Stimulated activated naive B cell treated with anti-CD40 and anti-IgM and Interleukin-4, amounts not matched to agents 10 μg/mL and 1 μg/mL and 100 μg/mL, for 72 hours (primary cell): ENCODE results near the gene KRTAP23-1.

Experiments
- ATAC-seq, 2 donors: fragments of 150-1000 bp; cut with Tn5 transposase; replicated peaks; 2 replicates each; pipeline ENCODE4 v1.10.0; 2021; ENCODE audit warnings: moderate library complexity in 1 of 2
- DNase-seq: peaks from one replicate; pipeline ENCODE4 v3.0.0; 2021
- H3K27ac Mint-ChIP-seq: one replicate; pipeline ENCODE4 v1.8.0; 2022; ENCODE audit warnings: mild to moderate bottlenecking, mixed read lengths
- H3K27me3 Mint-ChIP-seq, 2 donors: one replicate each; pipeline ENCODE4 v1.8.0; 2022; ENCODE audit warnings: mixed read lengths in 2 of 2
- H3K36me3 Mint-ChIP-seq, 2 donors: one replicate each; pipeline ENCODE4 v1.8.0; 2022; ENCODE audit warnings: mixed read lengths in 2 of 2, mild to moderate bottlenecking in 1 of 2
- H3K4me1 Mint-ChIP-seq, 2 donors: one replicate each; pipeline ENCODE4 v1.8.0; 2022; ENCODE audit warnings: mixed read lengths in 2 of 2, mild to moderate bottlenecking in 1 of 2
- H3K4me3 Mint-ChIP-seq, 2 donors: one replicate each; pipeline ENCODE4 v1.8.0; 2022; ENCODE audit warnings: mild to moderate bottlenecking in 2 of 2, mixed read lengths in 2 of 2, moderate library complexity in 1 of 2
- H3K9me3 Mint-ChIP-seq, 2 donors: one replicate each; pipeline ENCODE4 v1.8.0; 2022; ENCODE audit warnings: mixed read lengths in 2 of 2, mild to moderate bottlenecking in 1 of 2

Gene KRTAP23-1

DNA sequence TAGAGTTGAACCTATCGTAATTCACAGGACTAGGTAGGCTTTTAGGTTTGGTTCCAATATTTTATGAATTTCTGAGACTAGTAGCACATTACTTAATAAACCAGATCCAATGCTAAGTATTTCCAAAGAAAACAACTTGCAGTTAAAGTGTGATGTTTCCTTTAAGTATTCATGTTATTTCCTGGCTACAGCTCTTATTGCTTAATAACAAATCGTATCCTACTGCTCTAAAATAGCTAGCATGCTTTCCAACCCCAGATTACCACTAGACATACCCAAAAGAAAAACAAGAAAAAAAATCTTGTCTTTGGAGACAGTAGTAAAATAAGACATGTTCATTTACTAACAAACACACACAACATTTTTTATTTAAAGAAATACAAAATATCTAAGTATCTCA is 11.8 kb downstream of the KRTAP23-1 start:
- no peak overlapping the region for H3K27ac Mint-ChIP-seq
- no peak for DNase-seq
- no peak overlapping the region for H3K4me3 Mint-ChIP-seq
- H3K27me3 Mint-ChIP-seq = no peaks in the 10 kb centered on the region
- ATAC-seq = no peak
- H3K36me3 Mint-ChIP-seq = no peaks in the 10 kb centered on the region
- no peaks in the 10 kb centered on the region for H3K9me3 Mint-ChIP-seq
- no peaks in the 10 kb centered on the region for H3K4me1 Mint-ChIP-seq

DNA sequence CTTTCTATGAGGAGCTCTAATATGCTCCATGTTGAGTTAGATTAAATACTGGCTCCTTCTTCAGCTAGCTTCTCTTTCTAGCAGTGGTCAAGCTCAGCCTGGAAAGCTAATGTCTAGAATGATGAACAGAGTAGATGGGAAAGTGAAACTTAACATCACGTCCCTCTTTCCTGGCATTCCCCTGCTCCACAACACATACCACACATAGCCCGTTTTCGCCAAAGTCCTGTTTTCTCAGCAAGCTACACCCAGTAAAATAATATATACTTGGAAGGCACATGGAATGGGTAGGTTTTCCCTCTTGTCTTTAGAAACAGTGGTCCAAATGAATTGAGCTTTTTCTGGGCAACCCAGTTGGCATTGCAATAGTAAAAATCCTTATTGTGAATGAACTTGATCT is 14.7 kb downstream of the KRTAP23-1 start:
- Mint-ChIP-seq H3K4me1 (no peaks in the 10 kb centered on the region), H3K9me3 (no peaks in the 10 kb centered on the region), H3K27me3 (no peaks in the 10 kb centered on the region), H3K4me3 (no peak overlapping the region), H3K27ac (no peak overlapping the region), H3K36me3 (no peaks in the 10 kb centered on the region)
- ATAC-seq (no peak), DNase-seq (no peak)

DNA sequence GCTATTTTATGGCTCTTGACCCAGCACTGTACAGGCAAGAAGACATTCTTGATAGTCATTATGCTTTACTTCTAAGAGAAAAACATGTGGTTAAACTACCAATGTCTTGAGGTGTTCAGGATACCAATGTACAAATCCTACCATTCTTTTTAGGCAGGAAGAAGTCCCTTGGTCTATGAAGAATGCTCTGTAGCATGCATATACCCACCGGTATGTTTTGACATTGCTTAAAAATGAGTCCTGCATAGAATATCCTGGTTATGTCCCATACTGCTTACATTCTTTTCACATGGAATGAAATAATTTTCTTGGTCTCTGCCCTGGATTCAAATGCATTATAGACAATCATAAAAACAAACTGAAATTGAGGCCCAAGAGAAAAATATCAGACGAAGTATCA is 15.7 kb downstream of the KRTAP23-1 start:
- Mint-ChIP-seq H3K36me3 (no peaks in the 10 kb centered on the region), H3K4me1 (no peaks in the 10 kb centered on the region), H3K27me3 (no peaks in the 10 kb centered on the region), H3K4me3 (no peak overlapping the region), H3K9me3 (no peaks in the 10 kb centered on the region), H3K27ac (no peak overlapping the region)
- DNase-seq (no peak), ATAC-seq (no peak)

DNA sequence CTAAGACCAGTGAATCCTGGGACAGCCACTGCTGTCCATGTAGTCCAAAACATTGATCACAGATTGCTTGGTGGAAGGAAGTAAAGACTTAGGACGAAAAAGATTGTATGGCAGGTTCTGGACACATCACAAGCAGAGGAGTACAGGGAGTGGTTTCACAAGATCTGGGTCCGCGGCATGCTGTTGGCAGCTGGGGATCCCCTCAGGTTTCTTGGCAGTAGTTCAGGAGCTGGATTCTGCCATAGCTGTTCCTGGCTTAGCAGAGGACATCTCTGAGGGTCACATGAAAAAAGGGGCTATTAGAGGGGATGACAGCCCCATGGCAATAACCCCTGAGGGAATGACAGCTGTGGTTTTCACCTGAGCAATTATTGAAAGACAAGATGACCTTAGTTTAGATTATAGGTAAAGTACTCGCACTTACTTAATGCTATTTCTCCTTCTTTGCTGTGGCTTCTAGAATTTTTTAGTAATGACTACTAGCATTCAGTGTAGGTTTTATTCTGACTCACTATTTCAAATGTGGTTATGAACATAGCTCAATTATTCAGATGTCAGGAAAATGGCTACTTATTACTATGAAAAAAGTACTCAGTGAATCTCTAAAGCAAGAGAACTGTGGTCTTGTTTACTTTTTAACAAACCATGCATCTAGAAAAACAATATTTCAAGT is 19.1 kb downstream of the KRTAP23-1 start:
- Mint-ChIP-seq H3K4me1 (no peaks in the 10 kb centered on the region), H3K27me3 (no peaks in the 10 kb centered on the region), H3K9me3 (peaks cover 7 to 8% of the 10 kb centered on the region in 2 donors), H3K4me3 (no peak overlapping the region), H3K36me3 (no peaks in the 10 kb centered on the region), H3K27ac (no peak overlapping the region)
- DNase-seq = no peak
- no peak for ATAC-seq

DNA sequence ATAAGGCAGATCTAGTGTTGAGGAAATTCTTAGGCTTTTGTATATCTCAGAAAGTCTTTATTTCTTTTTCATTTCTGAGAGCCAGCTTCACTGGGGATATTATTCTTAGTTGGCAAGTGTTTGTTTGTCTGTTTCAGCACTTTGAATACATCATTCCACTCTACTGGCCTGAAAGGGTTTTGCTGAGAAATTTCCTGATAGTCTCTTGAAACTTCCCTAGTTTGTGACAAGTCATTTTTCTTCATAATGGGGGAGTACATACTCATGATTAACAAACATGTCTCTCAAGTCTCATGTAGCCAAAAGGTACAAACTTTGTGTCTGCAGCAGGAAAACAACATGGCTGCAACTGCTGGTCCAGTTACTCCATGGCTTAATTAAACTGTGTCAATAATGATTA is 22.0 kb downstream of the KRTAP23-1 start:
- no peaks in the 10 kb centered on the region for H3K27me3 Mint-ChIP-seq
- no peaks in the 10 kb centered on the region for H3K36me3 Mint-ChIP-seq
- peaks cover 8% of the 10 kb centered on the region in 2 donors for H3K9me3 Mint-ChIP-seq
- no peak overlapping the region for H3K4me3 Mint-ChIP-seq
- no peaks in the 10 kb centered on the region for H3K4me1 Mint-ChIP-seq
- no peak for ATAC-seq
- H3K27ac Mint-ChIP-seq = no peak overlapping the region
- DNase-seq = no peak

DNA sequence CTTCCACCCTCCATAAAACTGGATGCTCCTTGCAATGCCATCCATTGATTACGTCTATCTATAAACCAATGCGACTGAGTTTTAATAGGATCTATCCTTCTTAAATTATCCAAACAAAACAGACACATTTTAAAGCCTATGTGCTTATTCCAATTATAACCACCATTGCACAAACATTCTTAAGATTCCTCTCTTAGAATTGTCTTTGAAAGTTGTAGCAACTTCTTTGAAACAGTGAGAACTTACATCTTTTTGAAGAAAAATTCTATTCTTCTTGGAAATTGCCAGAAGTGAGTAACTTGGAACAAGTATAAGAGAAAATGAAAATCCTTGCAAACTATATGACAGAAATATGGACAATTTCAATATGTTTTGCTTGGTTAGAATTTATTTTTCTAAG is 28.2 kb downstream of the KRTAP23-1 start, which contains the start of gene KRTAP26-1:
Gene KRTAP26-1, minus strand, starts transcription at position 101 of the 400 bp plus-strand sequence. CDS start 280 bp downstream, outside the sequence.
- Mint-ChIP-seq H3K27ac (no peak within 1 kb of the TSS), H3K4me3 (no peak within 1 kb of the TSS), H3K27me3 (no peaks in the 10 kb centered on the region), H3K36me3 (no peaks in the 10 kb centered on the region), H3K4me1 (no peaks in the 10 kb centered on the region), H3K9me3 (peaks cover 3 to 5% of the 10 kb centered on the region in 2 donors)
- ATAC-seq = no peak
- DNase-seq = no peak

DNA sequence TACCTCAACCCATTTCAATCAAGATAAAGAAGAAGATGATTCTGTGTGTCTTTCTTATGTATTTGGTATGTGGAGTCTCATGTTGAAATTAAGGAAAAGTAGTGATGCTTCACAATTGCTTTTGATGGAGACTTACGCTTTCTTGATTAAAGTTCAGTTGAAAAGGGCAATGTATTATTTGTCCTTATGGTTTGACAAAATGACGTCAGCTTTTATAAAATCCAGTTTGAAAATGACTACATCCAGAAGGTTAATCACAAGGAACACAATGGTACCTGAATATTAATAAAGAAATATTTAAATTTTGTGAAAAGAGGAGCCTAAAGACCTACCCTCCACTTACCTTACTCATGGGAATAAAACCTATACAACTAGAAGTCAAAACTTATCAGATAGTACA is 32.7 kb downstream of the KRTAP23-1 start:
- no peaks in the 10 kb centered on the region for H3K9me3 Mint-ChIP-seq
- ATAC-seq = no peak

DNA sequence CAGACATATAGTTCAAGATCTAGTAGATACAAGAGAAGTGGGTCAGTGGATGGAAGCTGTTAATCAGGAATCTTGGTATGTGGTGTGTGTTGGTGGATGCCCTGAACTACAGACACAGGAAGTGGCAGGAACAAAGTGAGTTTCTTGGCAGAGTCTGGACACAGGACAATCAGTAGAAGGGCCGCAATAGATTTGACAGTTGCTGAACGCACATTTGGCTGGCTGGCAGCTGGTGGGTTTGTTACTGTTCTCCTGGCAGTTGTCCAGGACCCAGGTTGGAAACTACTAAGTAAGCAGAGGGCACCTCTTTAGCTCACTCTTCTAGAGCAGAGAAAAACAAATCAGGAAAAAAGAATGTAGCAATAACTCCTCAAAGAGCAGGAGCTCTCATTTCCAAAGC is 41.5 kb downstream of the KRTAP23-1 start:
- Mint-ChIP-seq H3K4me3 (no peak overlapping the region), H3K9me3 (peaks cover 0 to 2% of the 10 kb centered on the region in 2 donors), H3K4me1 (no peaks in the 10 kb centered on the region), H3K27ac (no peak overlapping the region), H3K27me3 (no peaks in the 10 kb centered on the region), H3K36me3 (no peaks in the 10 kb centered on the region)
- no peak for ATAC-seq
- no peak for DNase-seq

More for the DNA sequence above, 32.7 kb downstream of the KRTAP23-1 start:
- Mint-ChIP-seq H3K27me3 (no peaks in the 10 kb centered on the region), H3K4me3 (no peak overlapping the region), H3K27ac (no peak overlapping the region), H3K4me1 (no peaks in the 10 kb centered on the region), H3K36me3 (no peaks in the 10 kb centered on the region)
- no peak for DNase-seq

DNA sequence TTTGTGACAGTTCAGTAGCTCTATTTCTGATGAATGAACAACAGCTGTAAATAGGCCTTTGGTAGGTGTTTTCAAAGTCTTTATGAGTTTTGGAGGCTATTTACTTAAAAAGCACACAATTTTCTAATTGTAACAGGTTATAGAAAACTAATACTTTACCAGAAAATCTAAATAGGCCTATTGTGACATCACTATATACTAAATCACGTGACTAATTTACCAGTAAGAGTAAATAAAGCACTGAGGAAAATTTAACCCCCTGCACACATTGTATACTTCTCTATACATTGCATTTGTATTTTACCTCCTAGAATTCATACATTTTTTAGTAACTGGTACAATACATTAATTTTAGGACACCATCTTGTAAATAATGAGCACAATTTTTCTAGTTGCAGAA is 43.3 kb downstream of the KRTAP23-1 start:
- no peaks in the 10 kb centered on the region for H3K27me3 Mint-ChIP-seq
- no peak for ATAC-seq

More for the DNA sequence above, 43.3 kb downstream of the KRTAP23-1 start:
- Mint-ChIP-seq H3K36me3 (no peaks in the 10 kb centered on the region), H3K4me1 (no peaks in the 10 kb centered on the region), H3K9me3 (peaks cover 2 to 4% of the 10 kb centered on the region in 2 donors), H3K4me3 (no peak overlapping the region), H3K27ac (no peak overlapping the region)
- no peak for DNase-seq
